Measurements from ENCODE around the gene ABCG8.

- TF ChIP-seq, protein P1, sequence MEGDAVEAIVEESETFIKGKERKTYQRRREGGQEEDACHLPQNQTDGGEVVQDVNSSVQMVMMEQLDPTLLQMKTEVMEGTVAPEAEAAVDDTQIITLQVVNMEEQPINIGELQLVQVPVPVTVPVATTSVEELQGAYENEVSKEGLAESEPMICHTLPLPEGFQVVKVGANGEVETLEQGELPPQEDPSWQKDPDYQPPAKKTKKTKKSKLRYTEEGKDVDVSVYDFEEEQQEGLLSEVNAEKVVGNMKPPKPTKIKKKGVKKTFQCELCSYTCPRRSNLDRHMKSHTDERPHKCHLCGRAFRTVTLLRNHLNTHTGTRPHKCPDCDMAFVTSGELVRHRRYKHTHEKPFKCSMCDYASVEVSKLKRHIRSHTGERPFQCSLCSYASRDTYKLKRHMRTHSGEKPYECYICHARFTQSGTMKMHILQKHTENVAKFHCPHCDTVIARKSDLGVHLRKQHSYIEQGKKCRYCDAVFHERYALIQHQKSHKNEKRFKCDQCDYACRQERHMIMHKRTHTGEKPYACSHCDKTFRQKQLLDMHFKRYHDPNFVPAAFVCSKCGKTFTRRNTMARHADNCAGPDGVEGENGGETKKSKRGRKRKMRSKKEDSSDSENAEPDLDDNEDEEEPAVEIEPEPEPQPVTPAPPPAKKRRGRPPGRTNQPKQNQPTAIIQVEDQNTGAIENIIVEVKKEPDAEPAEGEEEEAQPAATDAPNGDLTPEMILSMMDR (IDR thresholded peaks at IDR 0.05): peak; percentile 34
- no peak for TF ChIP-seq JUND (IDR thresholded peaks at IDR 0.05)
- TF ChIP-seq FOXJ3 (CRISPR knock-in tag; IDR thresholded peaks at IDR 0.05): no peak
- TF ChIP-seq, protein P2, sequence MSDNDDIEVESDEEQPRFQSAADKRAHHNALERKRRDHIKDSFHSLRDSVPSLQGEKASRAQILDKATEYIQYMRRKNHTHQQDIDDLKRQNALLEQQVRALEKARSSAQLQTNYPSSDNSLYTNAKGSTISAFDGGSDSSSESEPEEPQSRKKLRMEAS (IDR thresholded peaks at IDR 0.05; ENCODE audit: low read depth): no peak
- no peak for TF ChIP-seq TAF1 (IDR thresholded peaks at IDR 0.05; ENCODE audit: borderline replicate concordance, low read depth, low read length)
Measured at GRCh38 chr2:43898134-43898837, 59.5 kb downstream of the ABCG8 start.
